NCI-H2227 (cell line): Measurements from ENCODE around the gene MAFG.
"Not testable (repeated sequence)": the region's sequence is repeated elsewhere in the genome, so short reads cannot be mapped to it uniquely, and the experiment has no call there.

Source experiments
- DNase-seq: peaks from one replicate; lab custom pipeline; 2025; ENCODE audit not compliant: unreplicated experiment; lab: John Stamatoyannopoulos, UW

MAFG gene

DNA sequence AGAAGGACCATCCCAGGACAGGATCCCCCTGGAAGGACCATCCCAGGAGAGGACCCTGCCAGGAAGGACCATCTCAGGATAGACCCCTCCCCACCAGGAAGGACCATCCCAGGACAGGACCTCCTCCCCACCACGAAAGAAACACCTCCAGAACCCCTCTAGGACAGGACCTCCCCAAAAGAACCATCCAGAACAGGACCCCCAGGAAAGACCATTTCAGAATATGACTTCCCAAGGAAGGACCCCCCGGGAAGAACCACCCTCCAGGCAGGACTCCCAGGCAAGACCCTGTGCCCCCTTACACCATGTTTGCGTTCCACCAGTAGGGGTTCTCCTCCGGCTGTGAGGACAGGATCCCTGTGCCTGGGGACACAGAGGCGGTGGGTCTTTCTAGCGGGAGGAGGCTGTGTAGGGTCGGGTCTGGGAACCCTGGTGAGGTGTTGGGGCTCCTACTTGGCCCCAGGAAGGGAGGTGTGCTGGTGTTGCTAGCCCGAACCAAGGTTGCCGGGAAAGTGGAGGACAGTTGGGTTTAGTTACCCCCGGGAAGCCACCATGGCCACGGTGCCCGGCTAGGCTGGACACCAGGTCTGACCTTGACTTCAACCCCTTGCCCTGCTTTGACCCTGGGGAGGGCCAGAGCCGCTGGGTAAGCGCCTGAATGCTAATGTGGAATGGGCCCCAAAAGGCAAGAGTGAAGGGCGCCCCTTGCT lies 31.3 kb upstream of the MAFG start:
- no peak for DNase-seq

GRCh38 chr17:81957691-81958432 lies 30.3 kb upstream of the MAFG start:
- no peak for DNase-seq

GRCh38 chr17:81956607-81957589 lies 29.4 kb upstream of the MAFG start:
- DNase-seq = no peak

DNA sequence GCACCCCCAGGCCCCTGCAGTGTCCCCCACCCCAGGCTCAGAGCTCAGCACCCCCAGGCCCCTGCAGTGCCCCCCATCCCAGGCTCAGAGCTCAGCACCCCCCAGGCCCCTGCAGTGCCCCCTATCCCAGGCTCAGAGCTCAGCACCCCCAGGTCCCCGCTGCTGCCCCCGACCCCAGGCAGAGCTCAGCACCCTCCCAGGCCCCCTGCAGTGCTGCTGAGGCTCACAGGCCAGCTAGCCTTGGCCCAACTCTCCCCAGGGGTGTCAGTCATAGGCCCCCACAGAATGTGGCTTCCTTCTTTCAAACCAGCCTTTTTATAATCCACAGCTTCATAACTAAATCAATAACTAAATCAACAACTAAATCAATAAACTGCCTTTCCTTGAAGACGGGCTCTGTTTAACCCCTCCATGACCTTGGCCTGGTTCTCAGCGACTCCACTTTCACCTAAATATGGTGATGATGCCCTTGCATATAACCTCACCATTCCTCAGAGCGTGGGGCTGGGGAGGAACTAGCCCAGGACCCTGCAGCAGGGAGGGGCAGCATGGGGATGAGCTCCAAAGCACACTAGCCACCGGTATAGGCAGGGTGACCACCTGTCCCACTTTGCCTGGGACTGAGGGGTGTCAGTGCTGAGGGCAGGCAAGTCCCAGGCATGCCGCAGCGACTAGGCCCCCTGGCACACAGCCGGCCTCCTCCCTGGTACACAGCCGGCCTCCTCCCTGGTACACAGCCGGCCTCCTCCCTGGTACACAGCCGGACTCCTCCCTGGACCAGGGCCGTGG lies 28.4 kb upstream of the MAFG start:
- no peak for DNase-seq

DNA sequence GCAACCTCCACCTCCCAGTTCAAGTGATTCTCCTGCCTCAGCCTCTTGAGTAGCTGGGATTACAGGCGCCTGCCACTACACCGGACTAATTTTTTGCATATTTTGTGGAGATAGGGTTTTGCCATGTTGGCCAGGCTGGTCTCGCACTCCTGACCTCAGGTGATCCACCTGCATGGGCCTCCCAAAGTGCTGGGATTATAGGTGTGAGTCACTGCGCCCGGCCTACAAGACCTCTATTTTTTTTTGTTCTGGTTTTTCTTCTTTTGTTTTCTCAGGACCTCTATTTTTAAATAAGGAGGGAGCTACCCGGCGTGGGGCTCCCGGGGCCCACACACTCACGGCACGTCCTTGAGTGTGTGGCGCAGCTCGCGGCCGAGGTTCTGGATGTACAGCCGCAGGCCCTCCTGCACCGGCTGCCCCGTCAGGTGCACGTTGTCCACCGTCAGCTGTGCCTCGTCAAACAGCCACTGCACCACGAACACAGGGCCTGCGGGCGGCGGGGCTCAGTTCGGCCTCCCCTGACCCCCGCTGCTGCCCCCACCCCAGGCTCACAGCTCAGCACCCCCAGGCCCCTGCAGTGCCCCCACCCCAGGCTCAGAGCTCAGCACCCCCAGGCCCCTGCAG lies 27.6 kb upstream of the MAFG start:
- DNase-seq = no peak

GRCh38 chr17:81954131-81955057 lies 26.9 kb upstream of the MAFG start:
- no peak for DNase-seq

DNA sequence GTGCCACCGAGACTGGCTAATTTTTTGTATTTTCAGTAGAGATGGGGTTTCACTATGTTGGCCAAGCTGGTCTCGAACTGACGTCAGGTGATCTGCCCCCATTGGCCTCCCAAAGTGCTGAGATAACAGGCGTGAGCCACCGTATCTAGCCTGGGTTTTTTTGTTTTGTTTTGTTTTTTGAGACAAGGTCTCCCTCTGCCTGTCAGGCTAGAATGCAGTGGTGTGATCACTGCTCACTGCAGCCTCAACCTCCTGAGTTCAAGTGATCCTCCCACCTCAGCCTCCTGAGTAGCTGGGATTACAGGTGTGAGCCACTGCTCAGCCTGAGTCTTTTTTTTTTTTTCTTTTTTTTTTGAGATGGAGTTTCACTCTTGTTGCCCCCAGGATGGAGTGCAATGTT lies 25.9 kb upstream of the MAFG start:
- DNase-seq = not testable (repeated sequence)

GRCh38 chr17:81952792-81953228 lies 25.3 kb upstream of the MAFG start:
- DNase-seq = no peak

DNA sequence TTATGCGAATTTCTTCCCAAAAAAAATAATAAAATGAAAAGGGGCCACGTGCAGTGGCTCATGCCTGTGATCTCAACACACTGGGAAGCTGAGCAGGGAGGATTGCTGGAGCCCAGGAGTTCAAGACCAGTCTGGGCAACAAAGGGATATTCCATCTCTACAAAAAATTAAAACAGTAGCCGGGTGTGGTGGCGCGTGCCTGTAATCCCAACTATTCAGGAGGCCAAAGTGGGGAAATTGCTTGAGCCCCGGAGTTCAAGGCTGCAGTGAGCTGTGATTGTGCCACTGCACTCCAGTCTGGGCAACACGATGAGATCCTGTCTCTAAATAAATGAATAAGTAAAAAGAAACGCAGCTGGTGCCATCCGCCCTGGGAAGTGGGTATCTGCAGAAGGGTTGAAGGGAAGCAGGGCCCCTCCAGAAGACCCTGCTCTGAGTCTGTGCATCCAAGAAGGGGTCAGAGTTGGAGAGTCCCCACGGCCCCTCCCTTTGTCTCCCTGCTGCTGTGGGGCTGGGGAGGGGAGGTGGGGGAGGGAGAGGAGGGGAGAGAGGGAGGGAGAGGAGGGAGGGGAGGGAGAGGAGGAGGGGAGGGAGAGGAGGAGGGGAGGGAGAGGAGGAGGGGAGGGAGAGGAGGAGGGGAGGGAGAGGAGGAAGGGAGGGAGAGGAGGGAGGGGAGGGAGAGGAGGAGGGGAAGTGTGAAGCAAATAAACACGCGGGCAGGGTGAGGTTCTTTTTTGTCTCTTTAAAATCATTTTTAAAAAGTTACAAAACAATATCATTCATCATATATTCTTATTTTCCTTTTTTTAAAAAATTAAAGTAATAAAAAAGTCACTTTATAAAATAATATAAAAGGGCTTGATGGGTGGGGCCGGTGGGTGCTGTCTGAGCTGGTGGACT lies 24.5 kb upstream of the MAFG start:
- no peak for DNase-seq

- DNase-seq = no peak
Observed at GRCh38 chr17:81950501-81950900, 23.0 kb upstream of the MAFG start.

DNA sequence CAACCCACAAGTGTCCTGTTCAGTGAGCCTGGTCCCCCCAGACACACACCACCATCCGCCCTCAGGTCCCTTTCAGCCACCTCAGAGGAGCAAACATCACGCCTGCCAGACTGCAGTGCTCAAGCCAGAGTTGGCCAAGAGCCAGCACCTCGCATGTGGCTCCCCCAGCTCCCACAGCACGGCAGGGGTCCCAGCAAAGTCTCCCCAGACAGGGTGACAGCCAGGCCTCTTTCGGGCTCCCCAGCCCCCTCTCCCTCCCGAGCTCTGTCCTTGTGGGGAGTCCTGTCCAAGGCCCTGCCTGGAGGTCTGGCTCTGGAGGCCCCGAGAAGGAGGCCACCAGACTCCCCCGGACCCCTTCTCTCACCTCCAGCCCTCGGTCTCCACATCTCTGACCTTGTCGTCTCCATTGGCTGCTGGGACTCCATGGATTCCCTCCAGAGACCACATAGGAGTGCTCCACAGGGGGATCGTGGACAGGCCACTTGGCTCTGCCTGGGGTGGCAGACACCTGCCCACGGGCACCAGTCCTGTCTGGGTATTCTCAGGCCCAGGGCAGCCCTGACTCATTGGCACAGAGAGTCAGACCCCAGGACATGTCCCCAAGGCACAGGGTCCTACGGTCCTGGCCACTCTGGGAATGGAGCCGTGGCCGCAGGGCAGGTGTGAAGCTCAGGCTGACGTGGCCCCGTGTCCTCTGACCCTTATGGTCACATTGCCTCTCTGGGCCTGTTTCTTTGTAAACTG lies 21.3 kb upstream of the MAFG start:
- no peak for DNase-seq

DNA sequence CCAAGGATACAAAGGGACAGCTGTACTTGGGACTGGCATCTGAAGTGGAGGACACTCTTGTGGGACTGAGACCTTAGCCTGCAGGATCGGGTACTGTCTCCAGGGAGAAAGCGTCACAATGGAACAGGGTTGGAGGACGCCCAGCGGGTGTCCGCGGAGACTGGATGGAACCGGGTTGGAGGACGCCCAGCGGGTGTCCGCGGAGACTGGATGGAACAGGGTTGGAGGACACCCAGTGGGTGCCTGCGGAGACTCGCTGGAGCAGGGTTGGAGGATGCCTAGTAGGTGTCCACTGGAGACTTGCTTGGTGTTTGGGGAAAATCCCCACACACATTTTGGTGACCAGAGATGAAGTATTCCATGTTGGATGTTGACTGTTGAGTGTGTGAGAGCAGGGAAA lies 19.7 kb upstream of the MAFG start, which contains the start of gene MYADML2:
Gene MYADML2, minus strand, starts transcription at position 45 of the 400 bp plus-strand sequence. CDS start 5,492 bp downstream, outside the sequence.
- no peak for DNase-seq

- DNase-seq = no peak
Observed at GRCh38 chr17:81944858-81945257, 17.3 kb upstream of the MAFG start.

DNA sequence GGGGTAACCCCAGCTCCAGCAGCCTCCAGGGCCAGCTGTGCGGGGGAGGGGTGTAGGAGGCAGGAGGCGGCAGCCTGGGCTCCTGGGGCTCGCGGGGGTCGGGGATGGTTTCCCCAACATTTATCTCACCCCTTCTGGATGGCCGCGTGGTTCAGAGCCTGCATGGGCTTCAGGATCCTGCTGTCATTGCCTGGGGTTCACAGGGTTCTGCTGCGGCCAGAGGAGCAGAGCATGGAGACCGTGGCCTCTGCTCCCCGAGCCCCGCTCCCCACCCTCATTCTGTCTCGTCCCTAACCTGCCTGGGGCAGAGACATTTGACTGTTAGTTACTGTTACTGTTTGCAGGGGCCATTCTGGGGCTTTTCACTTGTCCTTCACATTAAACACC lies 14.6 kb upstream of the MAFG start:
- no peak for DNase-seq

DNA sequence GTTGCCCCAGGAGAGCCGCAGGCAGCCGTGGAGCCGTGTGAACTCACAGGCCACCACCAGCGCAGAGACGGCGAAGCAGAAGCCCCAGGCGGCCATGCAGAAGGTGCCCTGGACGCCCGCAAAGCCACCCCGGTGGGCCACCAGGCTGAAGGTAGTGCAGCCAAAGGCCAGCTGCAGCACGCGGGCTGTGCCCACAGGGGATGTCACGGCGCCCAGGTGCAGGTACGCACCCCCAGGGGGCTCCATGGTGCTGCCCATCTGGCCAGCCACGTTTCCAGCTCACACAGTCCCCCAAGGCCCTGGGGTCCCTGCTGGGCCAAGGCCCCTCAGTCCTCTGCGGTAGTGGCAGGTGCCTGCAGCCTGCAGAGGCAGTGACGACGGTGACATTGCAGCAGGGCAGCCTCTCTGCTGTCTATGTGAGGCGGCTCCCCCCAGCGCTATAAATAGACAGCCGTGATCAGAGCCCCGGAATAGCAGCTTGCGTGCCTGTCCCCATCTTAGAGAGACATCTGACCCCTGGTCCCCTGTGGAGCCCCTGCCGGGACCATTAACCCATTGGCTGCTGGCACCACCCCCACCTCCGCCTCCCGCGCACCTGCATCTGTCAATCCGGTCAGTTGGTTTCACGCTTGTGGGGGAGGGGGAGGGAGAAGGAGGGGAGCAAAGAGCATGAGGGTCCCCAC lies 14.1 kb upstream of the MAFG start:
- peak; percentile 69 for DNase-seq

- DNase-seq = no peak
Observed at GRCh38 chr17:81940538-81941483, 13.3 kb upstream of the MAFG start.
